GM21723 (cell line): ENCODE measurements around the gene HSD17B14.
"Not testable (repeated sequence)": the region's sequence is repeated elsewhere in the genome, so short reads cannot be mapped to it uniquely, and the experiment has no call there.

Experiments
- ATAC-seq: cut with Tn5 transposase; IDR thresholded peaks from one replicate; pipeline ENCODE4 v1.9.1; 2021; ENCODE audit warnings: mild to moderate bottlenecking, moderate library complexity; ENCODE audit not compliant: unreplicated experiment

HSD17B14 gene

GRCh38 chr19:48836089-48837017 is at the start of gene HSD17B14:
HSD17B14 (minus strand) TSS chr19:48836491; CDS start chr19:48836411, 80 bp downstream.
- peak; percentile 6 for ATAC-seq

GRCh38 chr19:48883726-48884125 is 47.4 kb upstream of the HSD17B14 start:
- no peak for ATAC-seq

- ATAC-seq, result no peak
These were observed 45.7 kb upstream of the HSD17B14 start for GRCh38 chr19:48881741-48882657.

- ATAC-seq, result not testable (repeated sequence)
These were observed 43.4 kb upstream of the HSD17B14 start for GRCh38 chr19:48879696-48880095.

GRCh38 chr19:48879025-48879637 is 42.8 kb upstream of the HSD17B14 start:
- no peak for ATAC-seq

- no peak for ATAC-seq
These were observed 42.1 kb upstream of the HSD17B14 start for GRCh38 chr19:48878196-48879024.

GRCh38 chr19:48877855-48878195 is 41.5 kb upstream of the HSD17B14 start:
- ATAC-seq, result no peak

- ATAC-seq, result not testable (repeated sequence)
These were observed 40.0 kb upstream of the HSD17B14 start for GRCh38 chr19:48876043-48876981.

- ATAC-seq, result no peak
These were observed 38.2 kb upstream of the HSD17B14 start for GRCh38 chr19:48874303-48875135.

GRCh38 chr19:48873476-48874302 is 37.4 kb upstream of the HSD17B14 start:
- no peak for ATAC-seq

GRCh38 chr19:48872884-48873475 is 36.7 kb upstream of the HSD17B14 start:
- ATAC-seq, result peak; percentile 29

- peak; percentile 43 for ATAC-seq
These were observed 36.0 kb upstream of the HSD17B14 start, which contains the start of gene PPP1R15A for GRCh38 chr19:48872182-48872883. PPP1R15A (plus strand) TSS chr19:48872421; CDS start chr19:48873234, 813 bp downstream.

- ATAC-seq, result not testable (repeated sequence)
These were observed 35.3 kb upstream of the HSD17B14 start for GRCh38 chr19:48871471-48872181.

GRCh38 chr19:48870048-48870447 is 33.8 kb upstream of the HSD17B14 start:
- ATAC-seq, result no peak

- ATAC-seq, result no peak
These were observed 32.0 kb upstream of the HSD17B14 start, which contains the start of gene PLEKHA4 for GRCh38 chr19:48868114-48868886. PLEKHA4 (minus strand) TSS chr19:48868617; CDS start chr19:48867620, 997 bp downstream.
